K562 (cell line): ENCODE results near the gene MDM4. TPM values are rescaled to one million over a fixed set of nuclear protein-coding genes. Genes with fewer than 3 reads are reported as not detected.

Source experiments
- BDP1 ChIP-seq: IDR thresholded peaks from 3 replicates; pipeline ENCODE4 v1.6.1; 2011; ENCODE audit not compliant: insufficient read length, insufficient read depth
- CBFA2T3 ChIP-seq: fragments of 450-650 bp; IDR thresholded peaks from 2 replicates; pipeline ENCODE4 v1.6.1; 2017
- CSDE1 ChIP-seq, 2 experiments: fragments of 450-650 bp; IDR thresholded peaks; 2 replicates each; pipeline ENCODE4 v1.6.1; 2016; ENCODE audit warnings: mild to moderate bottlenecking in 1 of 2
- HCFC1 ChIP-seq: IDR thresholded peaks from 2 replicates; pipeline ENCODE4 v1.6.1; 2012; ENCODE audit warnings: low read depth, low read length, improper control_type of control experiment
- HNRNPH1 ChIP-seq: fragments of 200-400 bp; formaldehyde crosslinking; optimal IDR thresholded peaks from 2 replicates; pipeline ENCODE3; 2017; ENCODE audit warnings: low read depth, mild to moderate bottlenecking, low read length, moderate library complexity
- HNRNPLL ChIP-seq: fragments of 200-400 bp; formaldehyde crosslinking; IDR thresholded peaks from 2 replicates; pipeline ENCODE4 v1.6.1; 2017; ENCODE audit warnings: low read length, low read depth, mild to moderate bottlenecking; ENCODE audit not compliant: poor library complexity, severe bottlenecking
- KLF1 ChIP-seq: fragments of 450-650 bp; IDR thresholded peaks from 2 replicates; pipeline ENCODE4 v1.6.1; 2016; ENCODE audit warnings: missing genetic modification characterization, missing compliant biosample characterization
- PHB ChIP-seq: fragments of 250-450 bp; sonication (Bioruptor Pico); IDR thresholded peaks from 2 replicates; pipeline ENCODE4 v1.5.0; 2021
- PYGO2 ChIP-seq: fragments of 450-650 bp; IDR thresholded peaks from 2 replicates; pipeline ENCODE4 v1.6.1; 2016; ENCODE audit warnings: mild to moderate bottlenecking, missing genetic modification characterization, moderate library complexity, missing compliant biosample characterization
- RBM25 ChIP-seq: fragments of 200-400 bp; formaldehyde crosslinking; IDR thresholded peaks from 2 replicates; pipeline ENCODE4 v1.6.1; 2018; ENCODE audit warnings: low read length, low read depth, moderate library complexity; ENCODE audit not compliant: severe bottlenecking
- SIN3B ChIP-seq: fragments of 450-650 bp; IDR thresholded peaks from 2 replicates; pipeline ENCODE4 v1.6.1; 2017; ENCODE audit warnings: low read depth, mild to moderate bottlenecking, moderate library complexity
- SRSF1 ChIP-seq: fragments of 200-400 bp; formaldehyde crosslinking; IDR thresholded peaks from 2 replicates; pipeline ENCODE4 v1.6.1; 2017; ENCODE audit warnings: mild to moderate bottlenecking, low read depth, low read length, moderate library complexity
- ZNF436 ChIP-seq: fragments of 250-450, 450-650 bp; sonication (Bioruptor Pico); formaldehyde crosslinking; IDR thresholded peaks from 2 replicates; pipeline ENCODE4 v1.7.0; 2020; ENCODE audit warnings: mild to moderate bottlenecking
- ZNF586 ChIP-seq: fragments of 450-650 bp; formaldehyde crosslinking; conservative IDR thresholded peaks from 2 replicates; pipeline ENCODE4 v1.4.0; 2020; ENCODE audit warnings: mild to moderate bottlenecking, moderate library complexity
- polyA plus RNA-seq, 8 experiments: library from polyadenylated mRNA; depleted of rRNA in 4 of 8; stranded (reverse) in 5 of 8; unstranded in 3 of 8; fragments of >200 nt; fragmentation: Nextera tagmentation in 2 of 8; fragmentation: Illumina TruSeq in 1 of 8; extraction: Ambion mirVana in 2 of 8; extraction: Trizol in 1 of 8; gene quantifications; 2 replicates each; pipeline versions ENCODE4 v1.2.1 to v1.2.3, GENCODE V29; 2011 to 2014; ENCODE audit warnings: inconsistent platforms in 1 of 8, missing spikeins in 1 of 8
- total RNA-seq, 7 experiments: library from RNA; depleted of rRNA in 6 of 7; stranded (reverse); fragments of >200 nt in 6 of 7; fragmentation: Illumina TruSeq in 2 of 7; extraction: Trizol in 2 of 7; gene quantifications; 2 replicates each; pipeline versions ENCODE4 v1.2.1 to v1.2.3, GENCODE V29; 2011 to 2021; ENCODE audit warnings: low replicate concordance in 1 of 7
- TF ChIP-seq, protein P1 (sequence below), 2 experiments: fragments of 450-650 bp in 1 of 2; IDR thresholded peaks; 2 replicates each; pipeline ENCODE4 v1.6.1; 2011 to 2017; ENCODE audit warnings: low read depth in 2 of 2, antibody characterized with exemption in 1 of 2, borderline replicate concordance in 1 of 2, low read length in 1 of 2, mild to moderate bottlenecking in 1 of 2, mixed read lengths in 1 of 2; ENCODE audit not compliant: control insufficient read depth in 1 of 2
- TF ChIP-seq, protein P2 (sequence below): sonication (generic); formaldehyde crosslinking; IDR thresholded peaks from 2 replicates; pipeline ENCODE4 v1.8.0; 2022; ENCODE audit warnings: mild to moderate bottlenecking, missing genetic modification reagents
- TF ChIP-seq, protein P3 (sequence below), 3 experiments: IDR thresholded peaks in 2 of 3; conservative IDR thresholded peaks in 1 of 3; 2 replicates each; pipeline ENCODE4 v1.5.1; 2011 to 2012; ENCODE audit warnings: low read length in 3 of 3, mild to moderate bottlenecking in 3 of 3, control low read depth in 2 of 3, improper control_type of control experiment in 1 of 3, inconsistent platforms in 1 of 3, low read depth in 1 of 3, mixed read lengths in 1 of 3, moderate library complexity in 1 of 3; ENCODE audit not compliant: insufficient read depth in 2 of 3
- TF ChIP-seq, protein P4 (sequence below): fragments of 250-450 bp; sonication (Bioruptor Pico); IDR thresholded peaks from 2 replicates; pipeline ENCODE4 v1.5.0; 2022; ENCODE audit warnings: mild to moderate bottlenecking

The MDM4 gene
- total and polyA plus RNA-seq, 9 of the 15 experiments (the other 6 are each of a cell fraction or from before 2014, with no cell fraction given): 3.3 to 61.7 (median 21.2) TPM

DNA sequence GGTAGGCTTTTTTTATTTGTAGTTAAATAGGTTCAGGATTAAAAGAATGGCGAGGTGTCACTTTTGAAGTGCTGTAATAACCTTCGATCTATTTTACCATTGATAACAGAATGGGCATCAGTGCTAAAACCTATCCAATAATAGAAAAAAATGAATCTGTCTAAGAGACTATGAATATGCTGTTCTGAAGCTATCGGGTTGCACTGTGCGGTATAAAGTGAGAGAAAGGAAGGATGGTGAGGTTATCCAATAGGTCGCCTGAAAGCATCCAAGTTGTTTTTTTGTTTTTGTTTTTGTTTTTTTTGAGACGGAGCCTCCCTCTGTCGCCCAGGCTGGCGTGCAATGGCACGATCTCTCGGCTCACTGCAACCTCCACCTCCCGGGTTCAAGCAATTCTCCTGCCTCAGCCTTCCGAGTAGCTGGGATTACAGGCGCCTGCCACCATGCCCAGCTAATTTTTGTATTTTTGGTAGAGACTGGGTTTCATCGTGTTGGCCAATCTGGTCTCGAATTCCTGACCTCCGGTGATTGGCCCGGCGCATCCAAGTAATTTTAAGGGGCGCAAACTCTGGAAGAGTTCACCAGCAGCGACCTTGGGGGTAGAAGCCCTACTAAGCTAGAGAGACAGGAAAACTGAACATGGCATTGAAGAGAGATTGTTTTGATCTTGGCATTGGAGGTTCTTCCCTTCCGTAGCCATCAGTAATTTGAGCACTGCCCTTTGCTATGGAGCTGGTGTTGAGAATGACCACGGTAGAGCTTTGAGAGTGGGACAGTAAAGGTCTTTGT is 8.7 kb upstream of the MDM4 start (continued):
- TF ChIP-seq, protein P1, sequence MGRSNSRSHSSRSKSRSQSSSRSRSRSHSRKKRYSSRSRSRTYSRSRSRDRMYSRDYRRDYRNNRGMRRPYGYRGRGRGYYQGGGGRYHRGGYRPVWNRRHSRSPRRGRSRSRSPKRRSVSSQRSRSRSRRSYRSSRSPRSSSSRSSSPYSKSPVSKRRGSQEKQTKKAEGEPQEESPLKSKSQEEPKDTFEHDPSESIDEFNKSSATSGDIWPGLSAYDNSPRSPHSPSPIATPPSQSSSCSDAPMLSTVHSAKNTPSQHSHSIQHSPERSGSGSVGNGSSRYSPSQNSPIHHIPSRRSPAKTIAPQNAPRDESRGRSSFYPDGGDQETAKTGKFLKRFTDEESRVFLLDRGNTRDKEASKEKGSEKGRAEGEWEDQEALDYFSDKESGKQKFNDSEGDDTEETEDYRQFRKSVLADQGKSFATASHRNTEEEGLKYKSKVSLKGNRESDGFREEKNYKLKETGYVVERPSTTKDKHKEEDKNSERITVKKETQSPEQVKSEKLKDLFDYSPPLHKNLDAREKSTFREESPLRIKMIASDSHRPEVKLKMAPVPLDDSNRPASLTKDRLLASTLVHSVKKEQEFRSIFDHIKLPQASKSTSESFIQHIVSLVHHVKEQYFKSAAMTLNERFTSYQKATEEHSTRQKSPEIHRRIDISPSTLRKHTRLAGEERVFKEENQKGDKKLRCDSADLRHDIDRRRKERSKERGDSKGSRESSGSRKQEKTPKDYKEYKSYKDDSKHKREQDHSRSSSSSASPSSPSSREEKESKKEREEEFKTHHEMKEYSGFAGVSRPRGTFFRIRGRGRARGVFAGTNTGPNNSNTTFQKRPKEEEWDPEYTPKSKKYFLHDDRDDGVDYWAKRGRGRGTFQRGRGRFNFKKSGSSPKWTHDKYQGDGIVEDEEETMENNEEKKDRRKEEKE (IDR thresholded peaks at IDR 0.05; ENCODE audit: borderline replicate concordance in 1 of 2, control insufficient read depth in 1 of 2, low read depth in 2 of 2, low read length in 1 of 2): peak in 1 of 2 experiments; percentile 6; a peak in 1 of 4 replicates
- TF ChIP-seq HNRNPH1 (no peak), SIN3B (no peak), BDP1 (no peak), HCFC1 (0 out of 2 replicates have a peak, but pooled peaks have one; percentile 5), PYGO2 (tag) (peak; percentile 3; the same call in 1 of the 2 replicates), PHB (CRISPR knock-in tag) (no peak), SRSF1 (no peak), RBM25 (no peak), KLF1 (tag) (no peak), HNRNPLL (no peak), ZNF586 (CRISPR knock-in tag) (no peak), CSDE1 (IDR thresholded peaks at IDR 0.05) (no peak), ZNF436 (CRISPR knock-in tag) (no peak), CBFA2T3 (no peak)
- TF ChIP-seq, protein P2, sequence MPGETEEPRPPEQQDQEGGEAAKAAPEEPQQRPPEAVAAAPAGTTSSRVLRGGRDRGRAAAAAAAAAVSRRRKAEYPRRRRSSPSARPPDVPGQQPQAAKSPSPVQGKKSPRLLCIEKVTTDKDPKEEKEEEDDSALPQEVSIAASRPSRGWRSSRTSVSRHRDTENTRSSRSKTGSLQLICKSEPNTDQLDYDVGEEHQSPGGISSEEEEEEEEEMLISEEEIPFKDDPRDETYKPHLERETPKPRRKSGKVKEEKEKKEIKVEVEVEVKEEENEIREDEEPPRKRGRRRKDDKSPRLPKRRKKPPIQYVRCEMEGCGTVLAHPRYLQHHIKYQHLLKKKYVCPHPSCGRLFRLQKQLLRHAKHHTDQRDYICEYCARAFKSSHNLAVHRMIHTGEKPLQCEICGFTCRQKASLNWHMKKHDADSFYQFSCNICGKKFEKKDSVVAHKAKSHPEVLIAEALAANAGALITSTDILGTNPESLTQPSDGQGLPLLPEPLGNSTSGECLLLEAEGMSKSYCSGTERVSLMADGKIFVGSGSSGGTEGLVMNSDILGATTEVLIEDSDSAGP: no peak
- TF ChIP-seq, protein P3, sequence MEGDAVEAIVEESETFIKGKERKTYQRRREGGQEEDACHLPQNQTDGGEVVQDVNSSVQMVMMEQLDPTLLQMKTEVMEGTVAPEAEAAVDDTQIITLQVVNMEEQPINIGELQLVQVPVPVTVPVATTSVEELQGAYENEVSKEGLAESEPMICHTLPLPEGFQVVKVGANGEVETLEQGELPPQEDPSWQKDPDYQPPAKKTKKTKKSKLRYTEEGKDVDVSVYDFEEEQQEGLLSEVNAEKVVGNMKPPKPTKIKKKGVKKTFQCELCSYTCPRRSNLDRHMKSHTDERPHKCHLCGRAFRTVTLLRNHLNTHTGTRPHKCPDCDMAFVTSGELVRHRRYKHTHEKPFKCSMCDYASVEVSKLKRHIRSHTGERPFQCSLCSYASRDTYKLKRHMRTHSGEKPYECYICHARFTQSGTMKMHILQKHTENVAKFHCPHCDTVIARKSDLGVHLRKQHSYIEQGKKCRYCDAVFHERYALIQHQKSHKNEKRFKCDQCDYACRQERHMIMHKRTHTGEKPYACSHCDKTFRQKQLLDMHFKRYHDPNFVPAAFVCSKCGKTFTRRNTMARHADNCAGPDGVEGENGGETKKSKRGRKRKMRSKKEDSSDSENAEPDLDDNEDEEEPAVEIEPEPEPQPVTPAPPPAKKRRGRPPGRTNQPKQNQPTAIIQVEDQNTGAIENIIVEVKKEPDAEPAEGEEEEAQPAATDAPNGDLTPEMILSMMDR (IDR thresholded peaks at IDR 0.05 in 2 of 3, conservative IDR thresholded peaks at IDR 0.05 in 1 of 3; ENCODE audit: insufficient read depth in 2 of 3, low read depth in 1 of 3, low read length in 3 of 3): no peak
- TF ChIP-seq, protein P4, sequence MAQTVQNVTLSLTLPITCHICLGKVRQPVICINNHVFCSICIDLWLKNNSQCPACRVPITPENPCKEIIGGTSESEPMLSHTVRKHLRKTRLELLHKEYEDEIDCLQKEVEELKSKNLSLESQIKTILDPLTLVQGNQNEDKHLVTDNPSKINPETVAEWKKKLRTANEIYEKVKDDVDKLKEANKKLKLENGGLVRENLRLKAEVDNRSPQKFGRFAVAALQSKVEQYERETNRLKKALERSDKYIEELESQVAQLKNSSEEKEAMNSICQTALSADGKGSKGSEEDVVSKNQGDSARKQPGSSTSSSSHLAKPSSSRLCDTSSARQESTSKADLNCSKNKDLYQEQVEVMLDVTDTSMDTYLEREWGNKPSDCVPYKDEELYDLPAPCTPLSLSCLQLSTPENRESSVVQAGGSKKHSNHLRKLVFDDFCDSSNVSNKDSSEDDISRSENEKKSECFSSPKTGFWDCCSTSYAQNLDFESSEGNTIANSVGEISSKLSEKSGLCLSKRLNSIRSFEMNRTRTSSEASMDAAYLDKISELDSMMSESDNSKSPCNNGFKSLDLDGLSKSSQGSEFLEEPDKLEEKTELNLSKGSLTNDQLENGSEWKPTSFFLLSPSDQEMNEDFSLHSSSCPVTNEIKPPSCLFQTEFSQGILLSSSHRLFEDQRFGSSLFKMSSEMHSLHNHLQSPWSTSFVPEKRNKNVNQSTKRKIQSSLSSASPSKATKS: no peak
